Activated T-cell treated with anti-CD3 and anti-CD28 coated beads, Interleukin-2, amount 50 U/mL, for 72 hours (primary cell): ENCODE results near the gene OR2T12. TPM values are rescaled to one million over a fixed set of nuclear protein-coding genes. Genes with fewer than 3 reads are reported as not detected.
"Not testable (repeated sequence)": the region's sequence is repeated elsewhere in the genome, so short reads cannot be mapped to it uniquely, and the experiment has no call there.

Source experiments
- ATAC-seq, 2 donors: fragments of 150-1000 bp; cut with Tn5 transposase; replicated peaks in 1 of 2; 2 replicates each; pipeline ENCODE4 v1.10.0; 2021; ENCODE audit warnings: moderate library complexity in 2 of 2, mild to moderate bottlenecking in 1 of 2
- DNase-seq, 2 donors: peaks; one replicate each; pipeline ENCODE4 v3.0.0; 2021 to 2022; ENCODE audit warnings: mixed read lengths in 1 of 2
- H3K27ac Mint-ChIP-seq: one replicate; pipeline ENCODE4 v1.8.0; 2022; ENCODE audit warnings: mild to moderate bottlenecking, moderate library complexity, mixed read lengths
- H3K27me3 Mint-ChIP-seq: one replicate; pipeline ENCODE4 v1.8.0; 2022; ENCODE audit warnings: low read depth, mixed read lengths
- H3K36me3 Mint-ChIP-seq, 2 donors: one replicate each; pipeline ENCODE4 v1.8.0; 2022; ENCODE audit warnings: mixed read lengths in 2 of 2, mild to moderate bottlenecking in 1 of 2; ENCODE audit not compliant: insufficient read depth in 2 of 2
- H3K4me1 Mint-ChIP-seq: one replicate; pipeline ENCODE4 v1.8.0; 2022; ENCODE audit warnings: low read depth, mixed read lengths
- H3K4me3 Mint-ChIP-seq, 2 donors: one replicate each; pipeline ENCODE4 v1.8.0; 2022; ENCODE audit warnings: mild to moderate bottlenecking in 2 of 2, mixed read lengths in 2 of 2, moderate library complexity in 2 of 2
- H3K9me3 Mint-ChIP-seq, 2 donors: one replicate each; pipeline ENCODE4 v1.8.0; 2022; ENCODE audit warnings: mixed read lengths in 2 of 2
- total RNA-seq, 2 donors: library from RNA; stranded (reverse); gene quantifications; one replicate each; pipeline ENCODE4 v1.2.3, GENCODE V29; 2022

Gene OR2T12, protein sequence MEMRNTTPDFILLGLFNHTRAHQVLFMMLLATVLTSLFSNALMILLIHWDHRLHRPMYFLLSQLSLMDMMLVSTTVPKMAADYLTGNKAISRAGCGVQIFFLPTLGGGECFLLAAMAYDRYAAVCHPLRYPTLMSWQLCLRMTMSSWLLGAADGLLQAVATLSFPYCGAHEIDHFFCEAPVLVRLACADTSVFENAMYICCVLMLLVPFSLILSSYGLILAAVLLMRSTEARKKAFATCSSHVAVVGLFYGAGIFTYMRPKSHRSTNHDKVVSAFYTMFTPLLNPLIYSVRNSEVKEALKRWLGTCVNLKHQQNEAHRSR
- not detected for total RNA-seq

DNA sequence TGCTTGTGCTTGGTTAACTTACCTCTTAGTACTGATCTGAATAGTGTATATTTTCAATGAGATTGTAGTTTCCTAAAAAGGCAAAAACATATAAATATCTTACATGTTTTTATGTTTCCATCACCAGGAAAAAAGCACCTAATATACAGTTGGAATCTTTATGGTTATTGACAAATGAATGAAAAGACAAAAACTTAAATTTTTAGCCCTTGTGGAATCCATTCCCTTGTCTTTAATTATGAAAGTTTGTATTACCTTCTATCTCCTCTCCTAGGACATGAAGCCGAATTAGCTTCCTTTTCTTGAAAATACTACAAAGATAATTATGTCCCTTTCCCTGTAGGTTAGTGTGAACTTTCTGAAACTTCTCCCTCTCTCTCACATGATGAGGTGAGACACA, at the start of gene OR2T12:
TSS of gene OR2T12 (minus strand) at position 101 of the 400 bp plus-strand sequence. CDS start 7,846 bp downstream, outside the sequence.
- Mint-ChIP-seq H3K36me3 (peaks cover 0 to 2% of the 10 kb centered on the region in 2 donors), H3K27ac (no peak within 1 kb of the TSS), H3K9me3 (peaks cover 2 to 3% of the 10 kb centered on the region in 2 donors), H3K4me3 (no peak within 1 kb of the TSS), H3K4me1 (no peaks in the 10 kb centered on the region), H3K27me3 (no peaks in the 10 kb centered on the region)
- ATAC-seq (no peak), DNase-seq (no peak)

DNA sequence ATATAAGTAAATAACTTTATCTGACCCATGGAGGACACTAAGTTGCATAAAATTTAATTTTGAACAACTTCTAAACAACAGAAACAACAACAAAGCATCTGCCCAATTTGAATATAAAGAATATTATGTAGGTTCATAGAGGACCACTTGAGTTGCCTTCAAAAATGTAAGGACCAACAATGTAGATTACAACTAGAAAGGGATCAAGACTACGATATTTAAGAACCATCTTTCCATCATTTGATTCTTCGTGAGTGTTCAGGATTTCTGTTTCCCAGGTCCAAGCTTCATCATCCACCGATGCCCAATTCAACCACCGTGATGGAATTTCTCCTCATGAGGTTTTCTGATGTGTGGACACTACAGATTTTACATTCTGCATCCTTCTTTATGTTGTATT, 45.3 kb upstream of the OR2T12 start, which contains the start of gene OR14C36:
TSS of gene OR14C36 (plus strand) at position 301 of the 400 bp plus-strand sequence. CDS start at position 301, 0 bp downstream.
- Mint-ChIP-seq H3K4me3 (no peak within 1 kb of the TSS), H3K27me3 (peaks cover 11% of the 10 kb centered on the region), H3K27ac (no peak within 1 kb of the TSS), H3K9me3 (no peaks in the 10 kb centered on the region), H3K36me3 (no peaks in the 10 kb centered on the region), H3K4me1 (no peaks in the 10 kb centered on the region)
- no peak for ATAC-seq
- no peak for DNase-seq

DNA sequence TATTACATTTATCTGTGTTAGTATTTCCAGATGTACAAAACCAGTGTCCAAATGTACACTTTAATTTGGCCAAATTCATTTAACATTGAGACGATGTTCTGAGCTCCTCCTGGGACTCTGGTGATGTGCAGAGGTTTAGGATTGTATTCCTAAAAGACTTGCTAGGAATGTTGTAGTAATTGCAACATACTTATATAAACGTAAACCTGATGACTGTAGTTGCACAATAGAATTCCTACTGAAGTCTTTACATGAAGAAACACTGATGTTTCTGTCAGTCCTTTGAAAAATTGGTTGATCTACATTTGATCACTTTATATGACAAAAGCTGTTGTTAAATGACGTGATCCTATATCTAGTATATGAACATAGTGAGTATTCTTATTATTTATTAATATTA, 40.2 kb upstream of the OR2T12 start:
- Mint-ChIP-seq H3K4me1 (no peaks in the 10 kb centered on the region), H3K4me3 (no peak overlapping the region), H3K27me3 (peaks cover under 1% of the 10 kb centered on the region), H3K27ac (no peak overlapping the region), H3K9me3 (no peaks in the 10 kb centered on the region), H3K36me3 (no peaks in the 10 kb centered on the region)
- ATAC-seq (no peak), DNase-seq (no peak)

DNA sequence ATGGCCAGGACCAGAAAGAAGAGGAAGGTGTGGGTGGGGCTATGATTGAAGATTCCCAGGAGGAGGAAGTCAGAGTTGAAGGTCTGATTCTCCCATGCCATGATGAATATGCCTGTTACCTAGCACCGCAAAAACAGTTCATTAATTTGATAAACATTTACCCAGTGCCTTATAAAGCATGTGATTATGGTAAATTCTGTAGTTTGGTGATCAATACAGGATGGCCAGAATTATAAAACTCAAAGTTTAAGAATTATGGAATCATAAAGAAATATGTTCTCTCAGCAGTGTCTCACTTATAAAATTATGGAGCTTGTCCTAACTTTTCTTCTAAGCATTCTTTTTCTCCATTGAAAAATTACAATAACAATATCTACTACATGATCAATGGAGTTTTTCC, 21.2 kb upstream of the OR2T12 start, which contains the start of gene OR2M7:
TSS of gene OR2M7 (minus strand) at position 101 of the 400 bp plus-strand sequence. CDS start at position 101, 0 bp downstream.
- DNase-seq (no peak), ATAC-seq (no peak)
- Mint-ChIP-seq H3K27me3 (peaks cover 5% of the 10 kb centered on the region), H3K27ac (no peak within 1 kb of the TSS), H3K4me3 (no peak within 1 kb of the TSS), H3K9me3 (peaks cover 0 to 4% of the 10 kb centered on the region in 2 donors), H3K4me1 (no peaks in the 10 kb centered on the region), H3K36me3 (no peaks in the 10 kb centered on the region)

DNA sequence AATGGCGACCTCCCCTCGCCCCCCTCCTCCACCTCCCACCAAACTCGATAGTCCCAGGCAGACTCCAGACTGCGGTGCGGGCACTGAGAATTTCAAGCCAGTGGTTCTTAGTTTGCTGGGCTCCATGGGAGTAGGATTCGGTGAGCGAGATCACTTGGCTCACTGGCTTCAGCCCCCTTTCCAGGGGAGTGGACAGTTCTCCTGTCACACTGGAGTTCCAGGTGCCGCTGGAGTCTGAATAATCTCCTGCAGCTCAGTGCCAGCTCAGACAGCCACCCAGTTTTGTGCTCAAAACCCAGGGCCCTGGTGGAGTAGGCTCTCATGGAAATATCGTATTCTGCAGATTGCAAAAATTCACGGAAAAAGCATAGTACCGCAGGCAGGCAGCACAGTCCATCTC, 13.6 kb upstream of the OR2T12 start:
- H3K4me3 Mint-ChIP-seq = no peak overlapping the region
- ATAC-seq (no peak), DNase-seq (no peak)
- peaks cover 3 to 4% of the 10 kb centered on the region in 2 donors for H3K36me3 Mint-ChIP-seq
- H3K27me3 Mint-ChIP-seq = no peaks in the 10 kb centered on the region
- no peak overlapping the region for H3K27ac Mint-ChIP-seq
- peaks cover 18% of the 10 kb centered on the region in 2 donors for H3K9me3 Mint-ChIP-seq
- H3K4me1 Mint-ChIP-seq = no peaks in the 10 kb centered on the region

GRCh38 chr1:248306740-248307139, 3.5 kb upstream of the OR2T12 start:
- H3K27ac Mint-ChIP-seq, DNase-seq, H3K9me3 Mint-ChIP-seq, H3K4me3 Mint-ChIP-seq, ATAC-seq, H3K36me3 Mint-ChIP-seq, H3K27me3 Mint-ChIP-seq, H3K4me1 Mint-ChIP-seq: not testable (repeated sequence)

- Mint-ChIP-seq H3K4me1 (no peaks in the 10 kb centered on the region), H3K36me3 (no peaks in the 10 kb centered on the region), H3K9me3 (no peaks in the 10 kb centered on the region), H3K27me3 (no peaks in the 10 kb centered on the region), H3K27ac (no peak overlapping the region), H3K4me3 (no peak overlapping the region)
- ATAC-seq = no peak
- DNase-seq = no peak
Observed at GRCh38 chr1:248306103-248306502, 2.9 kb upstream of the OR2T12 start.

- not testable (repeated sequence) for H3K27ac Mint-ChIP-seq
Observed at GRCh38 chr1:248305672-248306071, 2.4 kb upstream of the OR2T12 start.

GRCh38 chr1:248288391-248288790, 14.8 kb downstream of the OR2T12 start:
- no peak for DNase-seq
- Mint-ChIP-seq H3K4me1 (no peaks in the 10 kb centered on the region), H3K4me3 (no peak overlapping the region), H3K27ac (no peak overlapping the region), H3K27me3 (no peaks in the 10 kb centered on the region), H3K36me3 (no peaks in the 10 kb centered on the region), H3K9me3 (peaks cover 0 to 2% of the 10 kb centered on the region in 2 donors)
- ATAC-seq = no peak

More at GRCh38 chr1:248305672-248306071, 2.4 kb upstream of the OR2T12 start:
- H3K9me3 Mint-ChIP-seq, DNase-seq, H3K4me1 Mint-ChIP-seq, H3K27me3 Mint-ChIP-seq, H3K36me3 Mint-ChIP-seq, H3K4me3 Mint-ChIP-seq, ATAC-seq: not testable (repeated sequence)

DNA sequence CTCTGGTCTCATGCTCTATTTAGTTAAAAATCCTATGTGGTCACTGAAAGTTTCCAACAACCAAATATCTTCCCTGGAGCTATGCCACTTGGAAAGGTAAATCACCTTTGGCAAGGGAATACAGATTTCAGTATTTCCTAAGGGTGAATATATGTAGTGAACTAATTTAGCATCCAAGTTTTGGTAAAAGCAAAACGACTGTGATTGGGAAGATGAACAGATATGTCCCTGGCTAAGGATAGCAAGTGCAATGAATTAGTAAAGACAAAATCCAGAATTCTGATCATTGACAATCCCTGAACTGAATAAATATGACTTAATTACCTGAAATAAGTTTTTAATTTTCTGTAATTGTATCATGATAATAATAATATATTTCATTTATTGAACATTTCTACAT, 25.3 kb downstream of the OR2T12 start, which contains the start of gene OR2T33:
TSS of gene OR2T33 (minus strand) at position 101 of the 400 bp plus-strand sequence. CDS start 4,162 bp downstream, outside the sequence.
- ATAC-seq = no peak
- H3K27ac Mint-ChIP-seq = no peak within 1 kb of the TSS
- no peaks in the 10 kb centered on the region for H3K36me3 Mint-ChIP-seq
- no peak within 1 kb of the TSS for H3K4me3 Mint-ChIP-seq
- no peaks in the 10 kb centered on the region for H3K4me1 Mint-ChIP-seq
- peaks cover 2 to 3% of the 10 kb centered on the region in 2 donors for H3K9me3 Mint-ChIP-seq
- no peaks in the 10 kb centered on the region for H3K27me3 Mint-ChIP-seq
- DNase-seq = no peak

DNA sequence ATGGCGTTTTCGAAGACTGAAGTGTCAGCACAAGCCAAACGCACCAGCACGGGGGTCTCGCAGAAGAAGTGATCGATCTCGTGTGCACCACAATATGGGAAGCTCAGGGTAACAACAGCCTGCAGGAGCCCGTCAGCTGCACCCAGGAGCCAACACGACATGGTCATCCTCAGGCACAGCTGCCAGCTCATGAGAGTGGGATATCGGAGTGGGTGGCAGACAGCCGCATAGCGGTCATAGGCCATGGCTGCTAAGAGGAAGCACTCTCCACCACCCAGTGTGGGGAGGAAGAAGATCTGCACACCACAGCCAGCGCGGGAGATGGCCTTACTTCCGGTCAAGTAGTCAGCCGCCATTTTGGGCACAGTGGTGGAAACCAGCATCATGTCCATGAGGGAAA, 30.0 kb downstream of the OR2T12 start:
- not testable (repeated sequence) for H3K9me3 Mint-ChIP-seq, ATAC-seq, H3K27me3 Mint-ChIP-seq, H3K36me3 Mint-ChIP-seq, H3K4me3 Mint-ChIP-seq, DNase-seq, H3K4me1 Mint-ChIP-seq, H3K27ac Mint-ChIP-seq

GRCh38 chr1:248268178-248268577, 35.0 kb downstream of the OR2T12 start:
- H3K9me3 Mint-ChIP-seq = peaks cover 2 to 3% of the 10 kb centered on the region in 2 donors
- no peaks in the 10 kb centered on the region for H3K4me1 Mint-ChIP-seq
- ATAC-seq (no peak), DNase-seq (no peak)
- no peak overlapping the region for H3K27ac Mint-ChIP-seq
- H3K4me3 Mint-ChIP-seq = no peak overlapping the region
- no peaks in the 10 kb centered on the region for H3K27me3 Mint-ChIP-seq
- H3K36me3 Mint-ChIP-seq = no peaks in the 10 kb centered on the region

GRCh38 chr1:248259309-248259708, 43.9 kb downstream of the OR2T12 start:
- ATAC-seq, H3K4me3 Mint-ChIP-seq, H3K27me3 Mint-ChIP-seq, DNase-seq, H3K27ac Mint-ChIP-seq, H3K4me1 Mint-ChIP-seq, H3K36me3 Mint-ChIP-seq: not testable (repeated sequence)
- H3K9me3 Mint-ChIP-seq = peaks cover 5 to 11% of the 10 kb centered on the region in 2 donors
